ENCODE results near the gene RTN4RL1.

Gene RTN4RL1

GRCh38 chr17:2004435-2004952 is 20.6 kb downstream of the RTN4RL1 start:
- Histone ChIP-seq H3K27me3 (ENCODE audit: control insufficient read depth, low read length) (no peaks in the 10 kb centered on the region), H3K79me2 (ENCODE audit: control insufficient read depth, low read length) (no peaks in the 10 kb centered on the region), H3K4me3 (ENCODE audit: low read length) (no peak overlapping the region), H3K27ac (ENCODE audit: low read depth, low read length) (no peak overlapping the region), H3K9me3 (ENCODE audit: control insufficient read depth, insufficient read depth, low read length) (no peaks in the 10 kb centered on the region), H3F3A (ENCODE audit: control insufficient read depth, insufficient read depth) (no peaks in the 10 kb centered on the region), H3K36me3 (ENCODE audit: control insufficient read depth, low read length) (no peaks in the 10 kb centered on the region), H3K4me2 (ENCODE audit: low read length) (no peak overlapping the region), H3K4me1 (ENCODE audit: control insufficient read depth, low read length) (no peaks in the 10 kb centered on the region), H4K20me1 (ENCODE audit: control insufficient read depth, insufficient read depth, low read depth, low read length) (no peaks in the 10 kb centered on the region), H3K9me2 (replicated peaks; ENCODE audit: control insufficient read depth, low read length) (no peaks in the 10 kb centered on the region)
- no peak for TF ChIP-seq EZH2phosphoT487 (IDR thresholded peaks at IDR 0.05; ENCODE audit: borderline replicate concordance, low read length)
- TF ChIP-seq, protein P1, sequence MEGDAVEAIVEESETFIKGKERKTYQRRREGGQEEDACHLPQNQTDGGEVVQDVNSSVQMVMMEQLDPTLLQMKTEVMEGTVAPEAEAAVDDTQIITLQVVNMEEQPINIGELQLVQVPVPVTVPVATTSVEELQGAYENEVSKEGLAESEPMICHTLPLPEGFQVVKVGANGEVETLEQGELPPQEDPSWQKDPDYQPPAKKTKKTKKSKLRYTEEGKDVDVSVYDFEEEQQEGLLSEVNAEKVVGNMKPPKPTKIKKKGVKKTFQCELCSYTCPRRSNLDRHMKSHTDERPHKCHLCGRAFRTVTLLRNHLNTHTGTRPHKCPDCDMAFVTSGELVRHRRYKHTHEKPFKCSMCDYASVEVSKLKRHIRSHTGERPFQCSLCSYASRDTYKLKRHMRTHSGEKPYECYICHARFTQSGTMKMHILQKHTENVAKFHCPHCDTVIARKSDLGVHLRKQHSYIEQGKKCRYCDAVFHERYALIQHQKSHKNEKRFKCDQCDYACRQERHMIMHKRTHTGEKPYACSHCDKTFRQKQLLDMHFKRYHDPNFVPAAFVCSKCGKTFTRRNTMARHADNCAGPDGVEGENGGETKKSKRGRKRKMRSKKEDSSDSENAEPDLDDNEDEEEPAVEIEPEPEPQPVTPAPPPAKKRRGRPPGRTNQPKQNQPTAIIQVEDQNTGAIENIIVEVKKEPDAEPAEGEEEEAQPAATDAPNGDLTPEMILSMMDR (IDR thresholded peaks at IDR 0.05; ENCODE audit: low read depth, low read length, poor library complexity, severe bottlenecking) = no peak

- Histone ChIP-seq H3K27ac (ENCODE audit: low read depth, low read length) (no peak overlapping the region), H3K36me3 (ENCODE audit: control insufficient read depth, low read length) (no peaks in the 10 kb centered on the region), H3K4me3 (ENCODE audit: low read length) (no peak overlapping the region), H4K20me1 (ENCODE audit: control insufficient read depth, insufficient read depth, low read depth, low read length) (no peaks in the 10 kb centered on the region), H3K4me2 (ENCODE audit: low read length) (no peak overlapping the region), H3K79me2 (ENCODE audit: control insufficient read depth, low read length) (no peaks in the 10 kb centered on the region), H3K4me1 (ENCODE audit: control insufficient read depth, low read length) (no peaks in the 10 kb centered on the region), H3K9me3 (ENCODE audit: control insufficient read depth, insufficient read depth, low read length) (no peaks in the 10 kb centered on the region), H3K9me2 (replicated peaks; ENCODE audit: control insufficient read depth, low read length) (no peaks in the 10 kb centered on the region), H3K27me3 (ENCODE audit: control insufficient read depth, low read length) (no peaks in the 10 kb centered on the region), H3F3A (ENCODE audit: control insufficient read depth, insufficient read depth) (no peaks in the 10 kb centered on the region)
- TF ChIP-seq EZH2phosphoT487 (IDR thresholded peaks at IDR 0.05; ENCODE audit: borderline replicate concordance, low read length) = no peak
- TF ChIP-seq, protein P1 (IDR thresholded peaks at IDR 0.05; ENCODE audit: low read depth, low read length, poor library complexity, severe bottlenecking) = no peak
Observed at GRCh38 chr17:2003525-2003924, 21.6 kb downstream of the RTN4RL1 start.

GRCh38 chr17:2002767-2003329 is 22.3 kb downstream of the RTN4RL1 start:
- Histone ChIP-seq H4K20me1 (ENCODE audit: control insufficient read depth, insufficient read depth, low read depth, low read length) (no peaks in the 10 kb centered on the region), H3K9me2 (replicated peaks; ENCODE audit: control insufficient read depth, low read length) (no peaks in the 10 kb centered on the region), H3K27me3 (ENCODE audit: control insufficient read depth, low read length) (no peaks in the 10 kb centered on the region), H3K9me3 (ENCODE audit: control insufficient read depth, insufficient read depth, low read length) (no peaks in the 10 kb centered on the region), H3K4me2 (ENCODE audit: low read length) (no peak overlapping the region), H3K79me2 (ENCODE audit: control insufficient read depth, low read length) (no peaks in the 10 kb centered on the region), H3F3A (ENCODE audit: control insufficient read depth, insufficient read depth) (no peaks in the 10 kb centered on the region), H3K4me1 (ENCODE audit: control insufficient read depth, low read length) (no peaks in the 10 kb centered on the region), H3K36me3 (ENCODE audit: control insufficient read depth, low read length) (no peaks in the 10 kb centered on the region), H3K27ac (ENCODE audit: low read depth, low read length) (no peak overlapping the region), H3K4me3 (ENCODE audit: low read length) (no peak overlapping the region)
- TF ChIP-seq, protein P1 (IDR thresholded peaks at IDR 0.05; ENCODE audit: low read depth, low read length, poor library complexity, severe bottlenecking) = no peak
- TF ChIP-seq EZH2phosphoT487 (IDR thresholded peaks at IDR 0.05; ENCODE audit: borderline replicate concordance, low read length) = no peak
